CD4-positive, alpha-beta T cell treated with Interleukin-21 for 1 hour (primary cell): ENCODE data around the gene RPS6KC1.
"Not testable (repeated sequence)": the region's sequence is repeated elsewhere in the genome, so short reads cannot be mapped to it uniquely, and the experiment has no call there.

ENCODE experiments used
- DNase-seq: peaks from one replicate; pipeline ENCODE4 v3.0.0-alpha.2; 2020

The RPS6KC1 gene

DNA sequence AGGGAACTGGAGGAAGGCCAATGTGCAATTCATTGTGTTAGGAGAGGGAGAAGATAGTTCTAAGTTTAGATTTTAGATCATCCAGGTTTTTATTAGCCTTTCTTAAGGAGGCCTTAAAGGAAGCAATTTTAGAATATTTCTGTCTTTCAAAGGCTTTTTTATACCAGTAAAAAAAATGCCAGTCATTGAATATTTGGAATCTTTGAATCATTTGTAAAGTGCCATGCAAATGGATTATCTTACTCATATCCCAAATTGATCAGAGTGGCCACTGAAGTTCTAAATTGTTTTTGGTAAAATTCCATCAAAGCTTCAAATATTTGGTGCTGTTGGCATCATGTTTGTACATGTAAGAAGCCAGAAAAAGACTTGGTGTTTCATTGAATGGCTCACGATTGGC is 244.8 kb downstream of the RPS6KC1 start:
- no peak for DNase-seq

DNA sequence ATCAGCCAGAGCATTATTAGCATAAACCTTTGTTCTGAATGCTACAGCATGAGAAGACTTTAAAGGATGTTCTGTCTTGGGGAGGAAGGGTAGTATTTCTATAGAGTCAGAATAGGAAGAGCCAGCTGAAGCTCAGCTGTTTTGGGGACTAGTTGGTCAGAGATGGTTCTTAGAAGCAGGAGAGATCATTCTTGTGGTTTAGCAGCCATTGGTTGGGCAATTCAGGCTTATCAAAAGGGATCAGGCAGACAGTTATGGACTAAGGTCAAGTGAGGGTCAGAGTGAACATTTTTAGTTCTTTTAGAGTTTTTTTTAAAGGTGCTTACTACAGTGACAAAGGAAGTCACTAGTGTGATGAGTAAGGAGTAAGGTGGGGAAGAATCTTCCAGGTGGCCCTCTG is 245.5 kb downstream of the RPS6KC1 start:
- DNase-seq, result no peak

- DNase-seq, result no peak
These were observed 246.0 kb downstream of the RPS6KC1 start for GRCh38 chr1:213297021-213297420.

GRCh38 chr1:213300433-213300832 is 249.4 kb downstream of the RPS6KC1 start:
- no peak for DNase-seq

DNA sequence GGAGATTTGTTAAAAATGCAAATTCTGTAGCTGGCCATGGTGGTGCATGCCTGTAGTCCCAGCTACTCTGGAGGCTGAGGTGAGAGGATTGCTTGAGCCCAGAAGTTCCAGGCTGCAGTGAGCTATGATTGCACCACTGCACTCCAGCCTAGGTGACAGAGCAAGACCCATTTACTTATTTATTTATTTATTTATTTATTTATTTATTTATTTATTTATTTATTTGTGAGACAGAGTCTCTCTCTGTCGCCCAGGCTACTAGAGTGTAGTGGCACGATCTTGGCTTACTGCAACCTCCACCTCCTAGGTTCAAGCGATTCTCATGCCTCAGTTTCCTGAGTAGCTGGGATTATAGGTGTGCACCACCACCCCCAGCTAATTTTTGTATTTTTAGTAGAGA is 250.5 kb downstream of the RPS6KC1 start:
- not testable (repeated sequence) for DNase-seq

- DNase-seq, result no peak
These were observed 252.2 kb downstream of the RPS6KC1 start for GRCh38 chr1:213303286-213303685.

- DNase-seq, result no peak
These were observed 264.5 kb downstream of the RPS6KC1 start for GRCh38 chr1:213315571-213315970.

GRCh38 chr1:213318458-213318857 is 267.4 kb downstream of the RPS6KC1 start:
- DNase-seq, result not testable (repeated sequence)

- DNase-seq, result no peak
These were observed 269.3 kb downstream of the RPS6KC1 start for GRCh38 chr1:213320191-213320870.
